CD4-positive, alpha-beta T cell treated with Interleukin-6 for 4 hours (primary cell): ENCODE measurements around the gene MAN2B2.
"Not testable (repeated sequence)": the region's sequence is repeated elsewhere in the genome, so short reads cannot be mapped to it uniquely, and the experiment has no call there.

Source experiments
- DNase-seq: peaks from one replicate; pipeline ENCODE4 v3.0.0-alpha.2; 2020; ENCODE audit warnings: mixed read lengths

MAN2B2 gene

GRCh38 chr4:6644792-6645530, 70.0 kb downstream of the MAN2B2 start:
- no peak for DNase-seq

DNA sequence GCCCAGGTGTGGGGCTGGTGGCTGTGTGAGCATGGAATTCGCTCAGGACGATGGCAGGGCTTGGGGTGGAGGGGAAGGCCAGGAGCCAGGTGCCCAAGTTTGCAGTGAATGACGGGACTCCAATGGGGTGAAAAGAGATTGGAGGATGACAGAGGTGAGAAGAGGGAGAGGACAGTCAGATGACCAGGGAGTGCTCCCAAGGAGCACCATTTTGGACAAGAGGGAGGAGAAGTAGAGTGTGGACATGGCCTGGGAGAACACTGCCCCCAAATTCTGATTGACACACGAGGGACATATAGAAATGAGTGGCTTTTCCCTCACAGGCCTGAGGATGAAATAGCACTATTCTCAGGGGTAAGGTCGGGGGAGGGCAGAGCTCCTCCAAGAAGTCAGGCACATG, 72.2 kb downstream of the MAN2B2 start:
- DNase-seq, result no peak

DNA sequence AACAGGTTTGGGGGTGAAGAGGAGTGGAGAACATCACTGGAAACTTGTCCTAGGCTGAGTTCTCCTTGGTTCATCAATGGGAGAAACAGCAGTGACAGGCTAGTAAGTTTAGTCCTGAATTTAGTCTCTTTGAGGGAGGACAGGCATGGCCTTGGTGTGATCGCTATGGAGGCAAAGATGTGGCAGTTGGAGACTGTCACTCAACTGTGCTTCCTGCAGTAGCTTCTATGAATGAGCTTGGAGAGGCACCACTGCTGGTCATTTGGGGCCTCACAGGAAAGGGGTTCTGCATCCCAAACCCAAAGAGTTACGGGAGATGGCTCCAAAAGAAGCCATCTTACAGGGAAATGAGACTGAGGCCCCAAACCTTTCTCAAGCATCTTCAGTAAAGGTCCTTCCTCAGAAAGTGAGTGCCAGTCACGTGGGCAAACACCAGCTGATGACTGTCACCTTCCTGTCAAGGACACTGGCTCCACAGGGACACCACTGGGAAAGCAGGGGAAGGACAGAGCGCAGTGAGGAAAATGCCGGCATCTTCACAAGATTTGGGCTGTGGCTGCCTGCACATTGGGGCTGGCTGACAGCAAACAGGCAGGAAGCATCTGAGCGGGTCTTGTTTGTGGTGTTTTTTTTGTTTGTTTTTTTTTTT, 72.7 kb downstream of the MAN2B2 start:
- no peak for DNase-seq

GRCh38 chr4:6649216-6649615, 74.2 kb downstream of the MAN2B2 start:
- DNase-seq, result no peak

- not testable (repeated sequence) for DNase-seq
These were observed 79.2 kb downstream of the MAN2B2 start for GRCh38 chr4:6654211-6654610.

DNA sequence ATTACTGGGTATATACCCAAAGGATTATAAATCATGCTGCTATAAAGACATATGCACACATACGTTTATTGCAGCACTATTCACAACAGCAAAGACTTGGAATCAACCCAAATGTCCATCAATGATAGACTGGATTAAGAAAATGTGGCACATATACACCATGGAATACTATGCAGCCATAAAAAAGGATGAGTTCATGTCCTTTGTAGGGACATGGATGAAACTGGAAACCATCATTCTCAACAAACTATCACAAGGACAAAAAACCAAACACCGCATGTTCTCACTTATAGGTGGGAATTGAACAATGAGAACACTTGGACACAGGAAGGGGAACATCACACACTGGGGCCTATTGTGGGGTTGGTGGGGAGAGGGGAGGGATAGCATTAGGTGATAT, 80.3 kb downstream of the MAN2B2 start:
- not testable (repeated sequence) for DNase-seq

GRCh38 chr4:6655924-6656323, 80.9 kb downstream of the MAN2B2 start:
- no peak for DNase-seq

DNA sequence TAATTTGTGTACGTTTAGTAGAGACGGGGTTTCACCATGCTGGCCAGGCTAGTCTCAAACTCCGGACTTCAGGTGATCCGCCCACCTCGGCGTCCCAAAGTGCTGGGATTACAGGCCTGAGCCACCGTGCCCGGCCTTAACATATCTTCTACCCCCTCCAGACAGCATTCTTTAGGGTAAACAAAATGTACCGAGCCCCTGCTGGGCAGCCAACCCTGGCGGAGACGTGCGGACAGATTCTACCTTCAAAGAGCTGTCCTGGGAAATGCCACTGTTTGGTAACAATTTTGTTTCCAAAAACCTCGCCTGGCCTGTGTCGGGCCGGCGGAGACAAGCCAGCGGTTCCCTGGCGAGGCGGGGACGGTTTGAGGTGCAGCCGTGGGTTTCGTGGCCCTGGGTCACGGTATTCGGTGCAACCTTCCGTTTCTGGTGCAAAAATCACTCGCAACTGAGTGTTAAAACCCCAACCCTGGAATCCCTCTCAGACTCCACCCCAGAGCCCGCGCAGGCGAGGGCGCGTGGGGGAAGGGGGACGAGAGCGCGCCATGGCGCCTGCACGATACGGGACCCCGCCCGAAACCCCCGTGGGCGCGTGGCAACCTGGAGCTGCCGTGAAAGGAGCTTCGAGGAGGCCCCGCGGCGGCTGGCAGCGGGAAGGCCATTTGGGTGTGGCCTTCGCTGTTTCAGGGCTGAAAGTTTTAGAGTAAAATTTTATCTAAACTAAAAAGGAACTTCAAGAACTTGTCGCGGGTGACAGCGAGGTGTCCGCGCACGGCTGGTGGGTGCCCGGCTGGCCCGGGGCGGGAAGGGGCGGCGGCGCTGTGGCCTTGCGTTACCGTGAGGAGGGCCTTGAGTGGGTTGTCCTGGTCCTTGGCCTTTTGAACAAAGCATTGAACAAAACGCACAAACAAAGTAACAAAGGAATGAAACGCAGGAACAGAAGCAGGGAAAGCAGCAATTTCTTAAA, 82.5 kb downstream of the MAN2B2 start:
- DNase-seq, result no peak

DNA sequence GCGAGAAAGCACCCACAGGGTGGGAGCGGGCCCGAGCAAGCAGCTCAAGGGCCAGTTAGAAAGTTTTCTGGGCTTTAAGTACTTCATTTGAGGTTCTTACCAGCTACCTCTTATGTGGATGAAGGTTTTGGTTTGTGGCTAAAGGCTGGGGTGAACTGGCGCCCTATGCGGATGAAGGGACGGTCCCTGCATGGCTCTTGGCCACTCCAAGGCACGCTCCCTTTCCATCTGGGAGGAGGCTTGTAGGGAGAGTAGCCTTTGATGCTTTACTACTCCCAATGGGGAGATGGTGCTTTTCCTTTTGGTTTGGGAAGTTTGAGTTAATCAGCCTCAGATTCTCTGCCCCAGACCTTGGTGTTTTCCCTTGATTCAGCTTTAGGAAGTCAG, 83.2 kb downstream of the MAN2B2 start:
- DNase-seq, result no peak

DNA sequence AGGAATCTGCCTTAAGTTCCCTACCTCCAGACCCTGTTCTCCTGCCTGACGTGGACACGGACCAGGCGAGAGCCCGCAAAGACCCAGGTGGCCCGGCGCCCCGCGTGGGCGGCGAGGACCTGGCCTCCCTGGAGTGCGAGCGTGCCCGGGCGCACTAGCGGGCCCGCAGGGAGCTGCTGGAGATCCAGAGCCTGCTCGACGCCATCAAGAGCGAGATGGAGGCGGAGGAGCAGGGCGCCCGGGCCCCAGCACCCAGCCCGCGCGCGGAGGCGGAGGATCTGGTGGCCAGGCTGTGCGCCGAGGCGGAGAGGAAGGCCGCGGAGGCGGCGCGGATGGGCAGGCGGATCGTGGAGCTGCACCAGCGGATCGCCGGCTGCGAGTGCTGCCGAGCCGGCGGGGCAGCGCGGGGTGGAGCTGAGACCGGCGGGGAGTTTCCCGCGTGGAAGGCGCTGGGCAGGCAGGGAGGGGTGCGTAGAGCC, 83.6 kb downstream of the MAN2B2 start:
- DNase-seq, result peak; percentile 63

DNA sequence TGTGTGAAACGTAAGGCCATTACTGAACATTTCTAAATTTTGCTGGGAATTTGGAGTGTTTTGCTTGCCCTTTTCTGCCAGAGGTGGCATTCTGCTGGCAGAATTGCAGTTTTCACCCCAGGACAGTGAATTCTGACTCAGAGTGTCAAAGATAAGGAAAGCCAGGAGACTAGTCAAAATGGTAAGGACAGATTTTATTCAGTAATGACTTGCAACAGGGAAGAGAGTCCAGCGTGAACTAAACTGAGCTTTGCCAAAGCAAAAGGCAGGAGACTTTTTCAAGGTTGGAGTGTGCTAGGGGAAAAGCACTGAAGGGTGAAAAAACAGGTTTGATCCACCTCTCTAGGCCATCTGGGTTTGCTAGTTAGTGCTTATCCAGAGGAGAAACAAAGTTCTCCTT, 84.9 kb downstream of the MAN2B2 start:
- no peak for DNase-seq

DNA sequence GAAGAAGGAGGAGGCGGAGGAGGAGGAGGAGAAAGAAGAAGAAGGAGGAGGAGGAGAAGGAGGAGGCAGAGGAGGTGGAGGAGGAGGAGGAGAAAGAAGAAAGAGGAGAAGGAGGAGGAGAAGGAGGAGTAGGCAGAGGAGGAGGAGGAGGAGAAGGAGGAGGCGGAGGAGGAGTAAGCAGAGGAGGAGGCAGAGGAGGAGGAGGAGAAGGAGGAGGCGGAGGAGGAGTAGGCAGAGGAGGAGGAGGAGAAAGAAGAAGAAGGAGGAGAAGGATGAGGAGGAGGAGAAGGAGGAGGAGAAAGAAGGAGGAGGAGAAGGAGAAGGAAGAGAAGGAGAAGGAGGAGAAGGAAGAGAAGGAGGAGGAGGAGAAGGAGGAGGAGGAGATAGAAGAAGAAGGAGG, 85.4 kb downstream of the MAN2B2 start:
- DNase-seq, result no peak

GRCh38 chr4:6662591-6662990, 87.6 kb downstream of the MAN2B2 start:
- no peak for DNase-seq

- no peak for DNase-seq
These were observed 88.8 kb downstream of the MAN2B2 start for GRCh38 chr4:6663596-6664393.

GRCh38 chr4:6665320-6665654, 90.3 kb downstream of the MAN2B2 start:
- no peak for DNase-seq

DNA sequence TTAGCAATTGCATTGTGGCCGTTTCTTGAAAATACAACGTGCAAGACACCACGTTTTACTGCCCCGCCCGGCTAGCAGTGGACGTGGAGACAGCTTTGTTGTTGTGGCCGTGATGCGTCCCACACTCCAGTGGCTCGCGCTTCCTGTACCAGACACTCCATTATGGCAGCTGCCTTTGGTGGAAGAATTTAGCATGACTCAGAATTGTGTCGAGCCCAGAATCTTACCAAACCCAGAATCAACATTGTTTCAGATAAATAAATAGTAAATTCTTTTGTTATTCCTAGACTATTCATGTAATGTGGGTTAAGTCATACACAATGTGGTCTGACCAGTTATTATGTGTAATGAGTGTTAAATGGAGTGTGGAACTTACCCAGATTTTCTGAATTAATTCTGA, 93.4 kb downstream of the MAN2B2 start:
- no peak for DNase-seq

DNA sequence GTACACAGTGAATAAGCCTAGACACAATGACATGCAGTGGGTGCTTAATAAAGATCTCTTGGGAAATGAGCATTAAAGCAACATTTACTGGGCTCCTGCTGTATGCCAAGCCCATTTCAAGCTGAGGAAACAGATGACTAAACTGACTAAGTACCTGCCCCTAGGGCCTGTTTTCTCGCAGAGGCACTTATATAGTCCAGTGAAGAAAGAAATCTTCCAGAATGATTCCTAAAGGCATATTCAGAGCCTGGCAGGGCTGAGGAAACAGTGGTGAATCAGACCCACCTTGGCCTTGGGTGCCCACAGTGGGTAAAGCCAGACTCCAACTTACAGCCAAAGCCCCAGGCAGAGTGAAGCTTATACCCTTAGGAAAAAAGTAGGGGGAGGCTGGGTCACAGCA, 96.7 kb downstream of the MAN2B2 start:
- DNase-seq, result no peak

- no peak for DNase-seq
These were observed 97.1 kb downstream of the MAN2B2 start for GRCh38 chr4:6672131-6672530.

DNA sequence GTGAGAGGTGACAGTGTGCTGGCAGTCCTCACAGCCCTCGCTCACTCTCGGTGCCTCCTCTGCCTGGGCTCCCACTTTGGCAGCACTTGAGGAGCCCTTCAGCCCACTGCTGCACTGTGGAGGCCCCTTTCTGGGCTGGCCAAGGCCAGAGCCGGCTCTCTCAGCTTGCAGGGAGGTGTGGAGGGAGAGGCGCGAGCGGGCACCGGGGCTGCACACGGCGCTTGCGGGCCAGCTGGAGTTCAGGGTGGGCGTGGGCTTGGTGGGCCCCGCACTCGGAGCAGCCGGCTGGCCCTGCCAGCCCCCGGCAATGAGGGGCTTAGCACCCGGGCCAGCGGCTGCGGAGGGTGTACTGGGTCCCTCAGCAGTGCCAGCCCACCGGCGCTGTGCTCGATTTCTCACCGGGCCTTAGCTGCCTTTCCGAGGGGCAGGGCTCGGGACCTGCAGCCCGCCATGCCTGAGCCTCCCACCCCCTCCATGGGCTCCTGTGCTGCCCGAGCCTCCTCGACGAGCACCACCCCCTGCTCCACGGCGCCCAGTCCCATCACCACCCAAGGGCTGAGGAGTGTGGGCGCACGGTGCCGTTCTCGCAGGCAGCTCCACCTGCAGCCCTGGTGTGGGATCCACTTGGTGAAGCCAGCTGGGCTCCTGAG, 97.7 kb downstream of the MAN2B2 start:
- not testable (repeated sequence) for DNase-seq
